GM12801 (cell line): ENCODE data around the gene MACROD2.

ENCODE experiments used
- CTCF ChIP-seq: IDR thresholded peaks from one replicate; pipeline ENCODE4 v1.5.1; 2011; ENCODE audit warnings: control low read depth; ENCODE audit not compliant: insufficient read length; ENCODE audit errors: extremely low read depth

Gene MACROD2

DNA sequence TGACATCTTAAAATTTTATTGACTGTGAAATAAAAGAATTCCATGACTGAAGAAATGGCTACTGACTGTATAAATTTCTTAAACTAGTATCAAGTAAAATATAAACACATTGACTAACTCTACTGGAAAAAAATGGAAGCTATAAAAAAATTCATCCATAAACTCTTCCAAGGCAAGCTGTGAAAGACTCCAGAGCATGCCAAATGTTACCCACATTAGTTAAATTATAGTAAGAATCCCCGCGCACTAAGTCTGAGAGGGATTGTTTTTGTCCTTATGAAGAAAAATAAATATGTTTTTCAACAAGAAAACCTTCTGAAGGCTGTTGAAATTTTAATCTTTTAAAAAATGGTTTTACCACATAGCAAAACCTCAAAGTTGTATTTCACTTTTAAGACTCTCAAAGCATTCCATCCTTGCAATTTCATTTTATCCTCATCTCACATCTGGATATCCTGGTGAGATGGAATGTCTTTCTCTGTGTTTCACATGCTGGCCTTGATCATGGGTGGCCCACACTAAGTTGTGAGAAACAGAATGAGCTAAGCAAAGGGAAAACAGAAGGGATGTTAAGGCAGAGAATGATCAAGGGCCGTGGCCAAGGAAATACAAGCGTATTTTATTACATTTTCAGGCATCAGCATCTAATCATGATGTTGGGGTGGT is 1845.5 kb downstream of the MACROD2 start:
- TF ChIP-seq CTCF: no peak

DNA sequence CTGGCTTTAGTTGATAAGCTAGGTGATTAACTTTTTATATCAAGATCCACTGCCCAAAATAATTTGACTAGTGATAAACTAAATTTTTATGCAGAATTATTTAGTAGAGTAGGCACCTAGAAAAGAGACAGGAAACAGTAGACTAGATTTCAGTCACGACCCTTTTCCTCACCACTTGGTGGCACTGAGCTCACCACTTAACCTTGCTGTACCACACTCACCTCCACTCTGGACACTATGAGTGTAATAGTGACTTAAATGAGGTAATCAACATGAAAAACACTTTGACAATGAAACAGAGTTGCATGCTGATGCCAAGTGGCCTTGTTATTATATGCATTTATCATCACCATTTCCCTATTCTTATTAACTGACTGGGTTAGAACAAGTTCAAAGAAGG is 1847.6 kb downstream of the MACROD2 start:
- no peak for TF ChIP-seq CTCF

DNA sequence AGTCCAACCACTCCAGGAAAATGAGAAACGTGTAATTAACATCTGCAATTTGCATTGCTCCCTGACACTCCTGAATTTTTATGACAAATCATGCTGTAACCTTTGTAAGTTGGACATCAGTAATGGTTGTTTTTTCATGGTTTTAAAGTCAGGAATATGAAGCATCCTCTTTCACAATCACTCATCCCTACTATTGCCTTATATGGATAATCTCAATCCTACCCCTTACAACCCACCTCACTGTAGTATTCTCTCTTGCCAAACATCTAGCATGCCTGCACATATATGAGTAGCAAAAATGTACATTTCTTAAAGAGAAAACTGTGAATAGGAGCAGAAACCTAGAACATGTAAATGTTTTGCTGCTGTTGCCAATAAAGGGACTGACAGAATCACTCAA is 1848.5 kb downstream of the MACROD2 start:
- no peak for TF ChIP-seq CTCF

- no peak for TF ChIP-seq CTCF
These were observed 1852.0 kb downstream of the MACROD2 start for GRCh38 chr20:15847196-15847784.

GRCh38 chr20:15848126-15848525 is 1852.8 kb downstream of the MACROD2 start:
- no peak for TF ChIP-seq CTCF

GRCh38 chr20:15848995-15849610 is 1853.8 kb downstream of the MACROD2 start:
- no peak for TF ChIP-seq CTCF

DNA sequence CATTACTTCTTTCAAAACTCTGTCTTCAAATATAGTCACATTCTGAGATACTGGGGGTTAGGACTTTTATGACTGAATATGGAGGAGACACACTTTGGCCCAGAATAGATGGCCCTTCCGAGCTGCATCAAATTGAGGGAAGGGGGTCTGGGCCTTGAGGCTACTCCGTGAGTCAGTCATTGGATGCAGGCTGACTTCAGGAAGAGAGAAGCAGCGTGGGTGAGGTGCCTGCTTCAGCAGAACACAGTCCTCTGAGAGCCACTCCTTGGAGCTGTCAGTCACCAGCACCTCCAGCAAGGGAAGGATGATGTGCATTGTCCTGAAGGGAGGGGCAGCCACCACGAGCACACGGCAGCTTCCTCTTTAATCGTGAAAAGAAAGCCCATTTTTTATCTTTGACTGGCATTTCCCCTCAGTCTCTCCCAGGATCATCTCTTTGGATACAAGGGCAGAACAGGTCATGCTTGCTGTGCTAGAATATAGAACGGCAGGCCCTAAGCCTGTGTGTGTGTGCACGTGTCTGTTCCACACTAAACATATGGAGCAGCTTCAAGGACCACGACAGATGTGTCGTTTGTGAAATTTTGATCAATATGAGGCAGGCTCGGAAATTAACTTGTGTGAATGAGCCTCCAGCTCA is 1856.4 kb downstream of the MACROD2 start:
- TF ChIP-seq CTCF: no peak
